IMR-90 (cell line): ENCODE measurements around the gene GRM5. TPM values are rescaled to one million over a fixed set of nuclear protein-coding genes. Genes with fewer than 3 reads are reported as not detected.

Experiments
- ATAC-seq: fragments of 200-7000 bp; cut with Tn5 transposase; 2 replicates; pipeline ENCODE4 v1.9.1; 2020; ENCODE audit warnings: low read depth, mild to moderate bottlenecking, moderate library complexity
- BruUV-seq: library from RNA; stranded (reverse); fragments of 400-500 nt; replicated peaks from 2 replicates; lab custom pipeline; 2021; lab: Mats Ljungman, UMichigan
- CTCF ChIA-PET: fragments of 300-600 bp; formaldehyde crosslinking; extraction: SDS; loops from one replicate; lab custom pipeline; 2021; ENCODE audit warnings: antibody characterized with exemption; lab: Yijun Ruan, JAX
- POLR2A ChIA-PET: fragments of 300-600 bp; sonication (Branson Sonifier 250); formaldehyde crosslinking; loops from one replicate; lab custom pipeline; 2022; ENCODE audit warnings: antibody characterized with exemption; ENCODE audit not compliant: unreplicated experiment; lab: Charles Lee
- DNase-seq: peaks from one replicate; pipeline ENCODE4 v3.0.0; 2013
- H2AFZ ChIP-seq: replicated peaks from 2 replicates; pipeline ENCODE3; 2013; ENCODE audit warnings: low read length, mild to moderate bottlenecking; ENCODE audit not compliant: poor library complexity
- H2AK5ac ChIP-seq: 2 replicates; pipeline ENCODE4 v1.6.1; 2013; ENCODE audit warnings: low read depth, low read length, inconsistent platforms
- H2AK9ac ChIP-seq: replicated peaks from 2 replicates; pipeline ENCODE3; 2013; ENCODE audit warnings: mild to moderate bottlenecking, low read depth, low read length, moderate library complexity; ENCODE audit not compliant: poor library complexity
- H2BK120ac ChIP-seq: 2 replicates; pipeline ENCODE4 v1.6.1; 2013; ENCODE audit warnings: low read depth, low read length, inconsistent platforms
- H2BK15ac ChIP-seq: 3 replicates; pipeline ENCODE4 v1.6.1; 2013; ENCODE audit warnings: low read depth, low read length, inconsistent platforms
- H2BK20ac ChIP-seq: 2 replicates; pipeline ENCODE4 v1.6.1; 2013; ENCODE audit warnings: low read depth, mild to moderate bottlenecking, inconsistent platforms, low read length, moderate library complexity
- H2BK5ac ChIP-seq: 2 replicates; pipeline ENCODE4 v1.6.1; 2013; ENCODE audit warnings: mild to moderate bottlenecking, low read depth, low read length, inconsistent platforms; ENCODE audit not compliant: poor library complexity, severe bottlenecking
- H3K14ac ChIP-seq: replicated peaks from 2 replicates; pipeline ENCODE4 v1.6.1; 2013; ENCODE audit warnings: low read depth, low read length, inconsistent platforms
- H3K18ac ChIP-seq: 2 replicates; pipeline ENCODE4 v1.6.1; 2013; ENCODE audit warnings: low read depth, low read length, control low read depth
- H3K23ac ChIP-seq: 2 replicates; pipeline ENCODE4 v1.6.1; 2013; ENCODE audit warnings: low read depth, low read length, inconsistent platforms
- H3K27ac ChIP-seq: 2 replicates; pipeline ENCODE4 v1.5.1; 2013; ENCODE audit warnings: mild to moderate bottlenecking, control low read depth, low read length; ENCODE audit not compliant: insufficient read depth
- H3K27me3 ChIP-seq: 2 replicates; pipeline ENCODE4 v1.6.1; 2013; ENCODE audit warnings: low read length; ENCODE audit not compliant: control insufficient read depth, insufficient read depth
- H3K36me3 ChIP-seq: 2 replicates; pipeline ENCODE4 v1.6.1; 2013; ENCODE audit warnings: low read length, mixed read lengths; ENCODE audit not compliant: control insufficient read depth, insufficient read depth
- H3K4ac ChIP-seq: 2 replicates; pipeline ENCODE4 v1.6.1; 2013; ENCODE audit warnings: low read depth, low read length, inconsistent platforms
- H3K4me1 ChIP-seq: 2 replicates; pipeline ENCODE4 v1.6.1; 2013; ENCODE audit warnings: low read length, mixed read lengths; ENCODE audit not compliant: control insufficient read depth, insufficient read depth
- H3K4me2 ChIP-seq: 2 replicates; pipeline ENCODE4 v1.6.1; 2013; ENCODE audit warnings: low read depth, mild to moderate bottlenecking, control low read depth, low read length, moderate library complexity
- H3K4me3 ChIP-seq: 2 replicates; pipeline ENCODE4 v1.5.1; 2013; ENCODE audit warnings: low read depth, mild to moderate bottlenecking, control low read depth, low read length, moderate library complexity; ENCODE audit not compliant: insufficient read depth
- H3K56ac ChIP-seq: 2 replicates; pipeline ENCODE4 v1.6.1; 2013; ENCODE audit warnings: low read length, inconsistent platforms; ENCODE audit not compliant: insufficient read depth; ENCODE audit errors: extremely low read depth
- H3K79me1 ChIP-seq, 2 experiments: 2 replicates each; pipeline ENCODE4 v1.6.1; 2013; ENCODE audit warnings: low read length in 2 of 2, inconsistent platforms in 1 of 2, low read depth in 1 of 2
- H3K9ac ChIP-seq: 2 replicates; pipeline ENCODE4 v1.6.1; 2013; ENCODE audit warnings: low read depth, low read length, control low read depth
- H3K9me1 ChIP-seq: 2 replicates; pipeline ENCODE4 v1.6.1; 2013; ENCODE audit warnings: low read length, inconsistent platforms; ENCODE audit not compliant: insufficient read depth
- H3K9me3 ChIP-seq: 2 replicates; pipeline ENCODE4 v1.6.1; 2013; ENCODE audit warnings: low read length; ENCODE audit not compliant: control insufficient read depth, insufficient read depth
- H4K20me1 ChIP-seq: 2 replicates; pipeline ENCODE4 v1.6.1; 2013; ENCODE audit warnings: low read length, inconsistent platforms; ENCODE audit not compliant: insufficient read depth
- H4K5ac ChIP-seq: 2 replicates; pipeline ENCODE4 v1.6.1; 2013; ENCODE audit warnings: mild to moderate bottlenecking, low read depth, low read length, control low read depth
- H4K8ac ChIP-seq, 2 experiments: 2 replicates each; pipeline ENCODE4 v1.6.1; 2013; ENCODE audit warnings: low read depth in 2 of 2, low read length in 2 of 2, control low read depth in 1 of 2, inconsistent platforms in 1 of 2
- H4K91ac ChIP-seq: 2 replicates; pipeline ENCODE4 v1.6.1; 2013; ENCODE audit warnings: low read depth, low read length, inconsistent platforms; ENCODE audit not compliant: insufficient read depth
- BHLHE40 ChIP-seq: fragments of 150-350 bp; IDR thresholded peaks from 2 replicates; pipeline ENCODE4 v1.6.1; 2016; ENCODE audit warnings: mild to moderate bottlenecking, low read depth, low read length
- CEBPB ChIP-seq: IDR thresholded peaks from 2 replicates; pipeline ENCODE4 v1.6.1; 2012; ENCODE audit warnings: low read depth, low read length, improper control_type of control experiment
- CHD1 ChIP-seq: IDR thresholded peaks from 2 replicates; pipeline ENCODE4 v1.6.1; 2012; ENCODE audit warnings: low read depth, low read length, improper control_type of control experiment
- FOS ChIP-seq: fragments of 150-350 bp; IDR thresholded peaks from 2 replicates; pipeline ENCODE4 v1.6.1; 2016; ENCODE audit warnings: low read depth, low read length
- RAD21 ChIP-seq: IDR thresholded peaks from 2 replicates; pipeline ENCODE4 v1.6.1; 2012; ENCODE audit warnings: low read length, improper control_type of control experiment
- RCOR1 ChIP-seq: IDR thresholded peaks from 2 replicates; pipeline ENCODE4 v1.6.1; 2012; ENCODE audit warnings: mild to moderate bottlenecking, low read length, improper control_type of control experiment; ENCODE audit not compliant: insufficient replicate concordance
- RFX5 ChIP-seq: IDR thresholded peaks from 2 replicates; pipeline ENCODE4 v1.8.0; 2012; ENCODE audit warnings: low read depth, mild to moderate bottlenecking, low read length, moderate library complexity
- SMC3 ChIP-seq: fragments of 150-350 bp; IDR thresholded peaks from 2 replicates; pipeline ENCODE4 v1.6.1; 2016; ENCODE audit warnings: low read depth, mild to moderate bottlenecking, antibody characterized with exemption, low read length, moderate library complexity
- WGBS, 2 experiments: methylation state at CpG; one replicate each; pipeline versions ENCODE4 v1.1.5 to v1.1.7; 2013; ENCODE audit warnings: missing lambda C conversion rate in 2 of 2; ENCODE audit not compliant: insufficient read length in 1 of 2; ENCODE audit errors: extremely low coverage in 2 of 2; 5-methylcytosine and 5-hydroxymethylcytosine counted together
- dilution Hi-C: fragments of 300-500 bp; cut with HindIII; formaldehyde crosslinking; loops from one replicate; pipeline ENCODE4 v1.14.3; 2018; ENCODE audit warnings: low sequenced_read_pairs; ENCODE audit not compliant: unreplicated experiment
- in situ Hi-C: fragments of 300-500 bp; cut with MboI; formaldehyde crosslinking; loops from 3 replicates; pipeline ENCODE4 v1.14.3; 2019; ENCODE audit warnings: low sequenced_read_pairs, inconsistent platforms, mixed read lengths
- intact Hi-C: fragments of 100-400 bp; cut with micrococcal nuclease; formaldehyde crosslinking; loops from 2 replicates; pipeline ENCODE4 v1.10.0; 2022
- polyA plus RNA-seq, 3 experiments: library from polyadenylated mRNA; depleted of rRNA; stranded (reverse); fragments of >200 nt; gene quantifications; 2 replicates each; pipeline ENCODE4 v1.2.3, GENCODE V29; 2012; ENCODE audit warnings: low replicate concordance in 1 of 3
- total RNA-seq: library from RNA; depleted of rRNA; stranded (reverse); fragments of >200 nt; gene quantifications from 2 replicates; pipeline ENCODE4 v1.2.3, GENCODE V29; 2012
- TF ChIP-seq, protein P1 (sequence below): fragments of 150-350 bp; IDR thresholded peaks from 2 replicates; pipeline ENCODE4 v1.6.1; 2017; ENCODE audit warnings: mild to moderate bottlenecking, antibody characterized with exemption, low read length, low read depth
- TF ChIP-seq, protein P2 (sequence below): conservative IDR thresholded peaks from 2 replicates; pipeline ENCODE4 v1.5.1; 2012; ENCODE audit warnings: mild to moderate bottlenecking, low read depth, low read length, improper control_type of control experiment
- TF ChIP-seq, protein P3 (sequence below): fragments of 150-350 bp; IDR thresholded peaks from 2 replicates; pipeline ENCODE4 v1.6.1; 2016; ENCODE audit warnings: low read depth, mild to moderate bottlenecking, low read length, moderate library complexity, borderline replicate concordance

Gene GRM5
- total and polyA plus RNA-seq, 2 of the 4 experiments (the other 2 are of a cell fraction), result under 0.01 TPM

DNA sequence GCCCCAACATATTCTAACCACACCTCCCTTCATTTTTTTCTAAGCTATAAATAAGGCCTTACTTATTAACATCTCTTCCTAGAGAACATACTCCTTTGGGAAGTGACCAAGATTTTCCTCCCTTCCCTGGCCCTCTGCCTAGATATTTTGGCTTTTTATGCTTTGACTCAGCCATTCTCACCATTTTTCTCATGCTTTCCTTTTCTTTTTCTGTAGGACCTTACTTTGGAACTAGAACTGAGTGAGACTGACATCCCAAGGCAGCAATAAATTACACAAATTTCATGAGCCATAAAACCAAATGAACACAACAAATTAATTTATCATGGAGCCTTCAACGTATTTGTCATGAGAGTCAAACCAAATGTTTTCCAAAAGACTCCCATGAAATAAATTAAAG is 585.6 kb downstream of the GRM5 start:
- Histone ChIP-seq H4K5ac (no peak overlapping the region), H2BK5ac (peak overlapping the region; percentile 92), H3K23ac (peak overlapping the region; percentile 69; the same call in 1 of the 2 replicates), H2BK15ac (peak overlapping the region; percentile 69; the same call in 2 of the 3 replicates), H3K56ac (0 out of 2 replicates have a peak overlapping the region, but pooled peaks have one; percentile 74), H3K9ac (no peak overlapping the region), H3K36me3 (no peaks in the 10 kb centered on the region), H4K8ac (peak overlapping the region in 1 of 2 experiments; percentile 22; a peak in 3 of 4 replicates), H3K14ac (no peak overlapping the region), H3K79me1 (peaks cover 0 to 5% of the 10 kb centered on the region in 2 experiments; a peak in 1 of 4 replicates), H3K4me1 (peaks cover 16% of the 10 kb centered on the region), H3K27ac (no peak overlapping the region), H2AK9ac (no peak overlapping the region), H2BK120ac (peak overlapping the region; percentile 95), H2AK5ac (no peak overlapping the region), H3K4me2 (no peak overlapping the region), H2BK20ac (peak overlapping the region; percentile 97; the same call in 1 of the 2 replicates), H3K9me1 (peaks cover 12% of the 10 kb centered on the region), H3K18ac (no peak overlapping the region; the same call in 1 of the 2 replicates), H2AFZ (no peak overlapping the region), H3K4ac (peak overlapping the region; percentile 59; the same call in 1 of the 2 replicates), H3K27me3 (no peaks in the 10 kb centered on the region), H4K91ac (peak overlapping the region; percentile 88; the same call in 1 of the 2 replicates), H4K20me1 (no peaks in the 10 kb centered on the region), H3K4me3 (no peak overlapping the region), H3K9me3 (no peaks in the 10 kb centered on the region)
- DNase-seq, result peak; percentile 86
- ChIA-PET POLR2A (interaction anchor here (1.1 to 1.2 kb wide), 2 partner anchors 141 to 143 kb away, joined by 3 read pairs; partner anchors contain the start of gene CTSC), CTCF (interaction anchor here (1.4 to 2.4 kb wide), 3 partner anchors 12 to 63 kb away, joined by 3 to 7 read pairs (median 5); no protein-coding TSS in a partner anchor)
- in situ Hi-C loops (no loop called here), intact Hi-C loops (loop anchor here (1.0 to 5.0 kb wide), 2 partner anchors 78 to 158 kb away; no protein-coding TSS in a partner anchor), dilution Hi-C loops (no loop called here)
- no CpG with 5 or more reads among the region's 1 CpG for WGBS, 2 experiments
- no TSS peak for BruUV-seq
- TF ChIP-seq RAD21 (no peak), BHLHE40 (no peak), RCOR1 (no peak), SMC3 (no peak), CHD1 (no peak), FOS (no peak), RFX5 (no peak), CEBPB (no peak)
- TF ChIP-seq, protein P1, sequence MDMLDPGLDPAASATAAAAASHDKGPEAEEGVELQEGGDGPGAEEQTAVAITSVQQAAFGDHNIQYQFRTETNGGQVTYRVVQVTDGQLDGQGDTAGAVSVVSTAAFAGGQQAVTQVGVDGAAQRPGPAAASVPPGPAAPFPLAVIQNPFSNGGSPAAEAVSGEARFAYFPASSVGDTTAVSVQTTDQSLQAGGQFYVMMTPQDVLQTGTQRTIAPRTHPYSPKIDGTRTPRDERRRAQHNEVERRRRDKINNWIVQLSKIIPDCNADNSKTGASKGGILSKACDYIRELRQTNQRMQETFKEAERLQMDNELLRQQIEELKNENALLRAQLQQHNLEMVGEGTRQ, result no peak
- TF ChIP-seq, protein P2, sequence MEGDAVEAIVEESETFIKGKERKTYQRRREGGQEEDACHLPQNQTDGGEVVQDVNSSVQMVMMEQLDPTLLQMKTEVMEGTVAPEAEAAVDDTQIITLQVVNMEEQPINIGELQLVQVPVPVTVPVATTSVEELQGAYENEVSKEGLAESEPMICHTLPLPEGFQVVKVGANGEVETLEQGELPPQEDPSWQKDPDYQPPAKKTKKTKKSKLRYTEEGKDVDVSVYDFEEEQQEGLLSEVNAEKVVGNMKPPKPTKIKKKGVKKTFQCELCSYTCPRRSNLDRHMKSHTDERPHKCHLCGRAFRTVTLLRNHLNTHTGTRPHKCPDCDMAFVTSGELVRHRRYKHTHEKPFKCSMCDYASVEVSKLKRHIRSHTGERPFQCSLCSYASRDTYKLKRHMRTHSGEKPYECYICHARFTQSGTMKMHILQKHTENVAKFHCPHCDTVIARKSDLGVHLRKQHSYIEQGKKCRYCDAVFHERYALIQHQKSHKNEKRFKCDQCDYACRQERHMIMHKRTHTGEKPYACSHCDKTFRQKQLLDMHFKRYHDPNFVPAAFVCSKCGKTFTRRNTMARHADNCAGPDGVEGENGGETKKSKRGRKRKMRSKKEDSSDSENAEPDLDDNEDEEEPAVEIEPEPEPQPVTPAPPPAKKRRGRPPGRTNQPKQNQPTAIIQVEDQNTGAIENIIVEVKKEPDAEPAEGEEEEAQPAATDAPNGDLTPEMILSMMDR, result no peak
- TF ChIP-seq, protein P3, sequence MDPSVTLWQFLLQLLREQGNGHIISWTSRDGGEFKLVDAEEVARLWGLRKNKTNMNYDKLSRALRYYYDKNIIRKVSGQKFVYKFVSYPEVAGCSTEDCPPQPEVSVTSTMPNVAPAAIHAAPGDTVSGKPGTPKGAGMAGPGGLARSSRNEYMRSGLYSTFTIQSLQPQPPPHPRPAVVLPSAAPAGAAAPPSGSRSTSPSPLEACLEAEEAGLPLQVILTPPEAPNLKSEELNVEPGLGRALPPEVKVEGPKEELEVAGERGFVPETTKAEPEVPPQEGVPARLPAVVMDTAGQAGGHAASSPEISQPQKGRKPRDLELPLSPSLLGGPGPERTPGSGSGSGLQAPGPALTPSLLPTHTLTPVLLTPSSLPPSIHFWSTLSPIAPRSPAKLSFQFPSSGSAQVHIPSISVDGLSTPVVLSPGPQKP, result no peak
- ATAC-seq, result peak; percentile 36
